ENCODE measurements around the gene CDH4.

Gene CDH4

DNA sequence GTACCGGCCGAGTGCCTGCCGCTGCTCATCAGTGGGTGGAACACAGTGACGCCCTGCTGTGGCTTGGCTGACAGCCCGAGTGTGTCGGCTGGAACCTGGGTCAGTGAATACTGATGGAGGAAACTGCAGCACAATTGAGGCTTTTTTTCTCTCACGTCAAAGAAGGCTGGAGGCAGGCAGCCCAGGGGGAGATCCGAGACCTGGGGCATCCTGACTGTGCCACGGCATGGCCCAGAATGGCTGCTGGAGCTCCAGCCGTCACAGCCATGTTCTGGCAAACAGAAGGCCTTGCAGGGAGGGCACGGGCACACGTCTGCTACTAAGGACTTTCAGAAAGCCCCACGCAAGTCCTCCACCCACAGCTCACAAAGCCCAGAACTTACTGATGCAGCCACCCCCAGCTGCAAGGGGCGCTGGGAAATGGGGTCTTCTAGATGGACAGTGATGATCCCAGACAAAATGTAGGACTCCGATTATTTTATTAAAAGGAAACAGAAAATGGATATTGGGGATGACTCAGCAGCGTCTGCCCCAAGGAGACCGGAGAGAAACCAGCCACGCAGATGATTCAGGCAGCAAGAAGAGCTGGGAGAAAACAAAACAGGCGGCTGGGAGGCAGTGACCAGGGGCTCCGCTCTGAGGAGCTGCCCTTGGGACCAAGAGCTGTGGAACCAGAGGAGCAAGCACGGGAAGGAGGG lies 673.6 kb downstream of the CDH4 start:
- TF ChIP-seq, protein P1, sequence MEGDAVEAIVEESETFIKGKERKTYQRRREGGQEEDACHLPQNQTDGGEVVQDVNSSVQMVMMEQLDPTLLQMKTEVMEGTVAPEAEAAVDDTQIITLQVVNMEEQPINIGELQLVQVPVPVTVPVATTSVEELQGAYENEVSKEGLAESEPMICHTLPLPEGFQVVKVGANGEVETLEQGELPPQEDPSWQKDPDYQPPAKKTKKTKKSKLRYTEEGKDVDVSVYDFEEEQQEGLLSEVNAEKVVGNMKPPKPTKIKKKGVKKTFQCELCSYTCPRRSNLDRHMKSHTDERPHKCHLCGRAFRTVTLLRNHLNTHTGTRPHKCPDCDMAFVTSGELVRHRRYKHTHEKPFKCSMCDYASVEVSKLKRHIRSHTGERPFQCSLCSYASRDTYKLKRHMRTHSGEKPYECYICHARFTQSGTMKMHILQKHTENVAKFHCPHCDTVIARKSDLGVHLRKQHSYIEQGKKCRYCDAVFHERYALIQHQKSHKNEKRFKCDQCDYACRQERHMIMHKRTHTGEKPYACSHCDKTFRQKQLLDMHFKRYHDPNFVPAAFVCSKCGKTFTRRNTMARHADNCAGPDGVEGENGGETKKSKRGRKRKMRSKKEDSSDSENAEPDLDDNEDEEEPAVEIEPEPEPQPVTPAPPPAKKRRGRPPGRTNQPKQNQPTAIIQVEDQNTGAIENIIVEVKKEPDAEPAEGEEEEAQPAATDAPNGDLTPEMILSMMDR (conservative IDR thresholded peaks at IDR 0.05; ENCODE audit: low read depth, low read length): no peak
- H3K4me3 ChIP-seq (ENCODE audit: low read length): no peak overlapping the region

DNA sequence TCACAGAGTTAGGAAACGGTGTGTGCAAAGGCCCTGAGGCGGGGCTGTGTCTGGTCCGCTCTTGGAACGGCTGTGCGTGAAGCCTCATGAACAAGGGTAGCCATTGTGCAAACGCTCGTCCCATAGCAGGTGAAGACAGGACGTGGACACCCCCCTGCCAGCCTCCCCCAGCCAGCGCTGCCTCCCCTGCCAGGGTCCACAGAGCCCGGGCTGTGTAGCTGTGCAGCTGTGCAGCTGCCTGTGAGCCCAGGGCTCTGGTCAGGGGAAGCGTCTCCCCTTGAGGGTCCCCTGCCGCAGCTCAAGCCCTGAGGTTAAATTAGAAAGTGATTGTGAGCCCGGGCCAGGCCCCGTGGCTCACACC lies 674.2 kb downstream of the CDH4 start:
- H3K4me3 ChIP-seq (ENCODE audit: low read length): no peak overlapping the region
- no peak for DNase-seq (ENCODE audit: low read depth)
- TF ChIP-seq, protein P1 (conservative IDR thresholded peaks at IDR 0.05; ENCODE audit: low read depth, low read length): no peak

More for the DNA sequence above, 673.6 kb downstream of the CDH4 start:
- no peak for DNase-seq (ENCODE audit: low read depth)

DNA sequence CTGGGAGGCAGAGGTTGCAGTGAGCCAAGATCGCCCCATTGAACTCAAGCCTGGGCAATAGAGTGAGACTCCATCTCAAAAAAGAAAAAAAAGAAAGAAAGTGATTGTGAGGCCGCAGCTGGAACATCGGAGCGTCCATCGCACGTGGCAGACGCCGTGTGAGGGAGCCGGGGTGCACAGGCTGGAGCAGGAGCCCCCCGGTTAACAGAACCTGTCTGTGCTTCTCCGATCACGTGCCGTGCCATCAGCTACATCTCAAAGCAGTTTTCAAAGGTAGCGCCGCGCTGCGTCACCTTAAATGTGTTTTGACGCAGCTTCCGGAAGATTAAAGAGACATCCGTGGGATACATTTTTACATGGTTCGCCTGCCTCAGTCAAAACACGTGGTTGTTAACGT lies 674.7 kb downstream of the CDH4 start:
- no peak overlapping the region for H3K4me3 ChIP-seq (ENCODE audit: low read length)
- no peak for DNase-seq (ENCODE audit: low read depth)
- TF ChIP-seq, protein P1 (conservative IDR thresholded peaks at IDR 0.05; ENCODE audit: low read depth, low read length): no peak

DNA sequence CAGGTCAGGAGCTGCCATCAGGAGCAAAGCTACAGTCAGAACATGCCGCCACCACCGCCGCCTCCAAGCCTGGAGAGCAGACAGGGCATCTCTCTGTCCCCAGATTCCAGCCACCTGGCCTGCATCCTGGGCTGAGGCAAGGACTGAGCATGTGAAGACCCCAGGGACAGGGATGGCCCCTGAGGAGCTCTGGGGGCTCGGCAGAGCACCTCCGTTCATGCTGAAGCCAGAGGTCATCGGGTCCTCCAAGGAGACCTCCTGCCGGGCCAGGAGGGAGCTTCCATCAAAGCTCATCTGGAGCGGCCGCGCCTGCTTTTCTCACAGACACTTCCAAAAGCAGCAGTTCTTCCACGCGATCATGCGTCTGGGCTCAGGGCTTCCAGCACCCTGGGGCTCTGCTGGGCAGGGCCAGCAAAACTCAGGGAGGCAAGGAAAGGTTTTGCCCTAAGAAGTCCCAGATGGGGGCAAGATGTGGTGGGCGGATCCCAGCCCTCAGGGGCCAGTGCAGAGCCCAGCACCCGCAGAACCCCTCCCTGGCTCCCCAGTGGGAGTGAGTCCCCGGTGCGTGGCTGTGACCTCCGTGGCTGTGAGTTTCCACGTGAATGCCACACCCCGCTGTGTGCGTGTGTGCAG lies 675.2 kb downstream of the CDH4 start:
- TF ChIP-seq, protein P1 (conservative IDR thresholded peaks at IDR 0.05; ENCODE audit: low read depth, low read length): no peak
- DNase-seq (ENCODE audit: low read depth): no peak
- H3K4me3 ChIP-seq (ENCODE audit: low read length): no peak overlapping the region

DNA sequence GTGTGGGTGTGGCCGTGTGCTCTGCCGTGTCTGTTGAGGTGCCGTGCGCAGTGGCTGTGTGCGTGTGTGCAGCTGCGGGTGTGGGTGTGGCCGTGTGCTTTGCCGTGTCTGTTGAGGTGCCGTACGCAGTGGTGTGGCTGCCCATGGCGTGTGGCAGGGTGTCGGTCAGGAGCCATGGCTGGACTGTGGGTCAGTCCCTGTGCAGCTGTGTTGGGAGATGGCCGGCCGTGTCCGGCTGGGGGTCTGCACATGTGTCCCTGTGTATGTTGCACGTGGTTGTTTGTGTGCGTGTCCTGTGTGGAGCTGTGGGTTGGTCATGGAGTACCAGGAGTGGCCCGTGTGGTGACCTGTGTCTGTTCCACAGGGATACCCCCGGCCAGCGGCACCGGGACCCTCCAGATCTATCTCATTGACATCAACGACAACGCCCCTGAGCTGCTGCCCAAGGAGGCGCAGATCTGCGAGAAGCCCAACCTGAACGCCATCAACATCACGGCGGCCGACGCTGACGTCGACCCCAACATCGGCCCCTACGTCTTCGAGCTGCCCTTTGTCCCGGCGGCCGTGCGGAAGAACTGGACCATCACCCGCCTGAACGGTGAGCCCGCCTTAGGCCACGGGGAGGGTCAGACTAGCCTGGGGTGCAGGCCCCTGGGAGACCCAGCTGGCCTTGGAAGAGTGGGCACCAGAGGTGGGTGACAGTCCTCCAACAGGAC lies 675.9 kb downstream of the CDH4 start:
- TF ChIP-seq, protein P1 (conservative IDR thresholded peaks at IDR 0.05; ENCODE audit: low read depth, low read length): no peak
- no peak for DNase-seq (ENCODE audit: low read depth)
- no peak overlapping the region for H3K4me3 ChIP-seq (ENCODE audit: low read length)

DNA sequence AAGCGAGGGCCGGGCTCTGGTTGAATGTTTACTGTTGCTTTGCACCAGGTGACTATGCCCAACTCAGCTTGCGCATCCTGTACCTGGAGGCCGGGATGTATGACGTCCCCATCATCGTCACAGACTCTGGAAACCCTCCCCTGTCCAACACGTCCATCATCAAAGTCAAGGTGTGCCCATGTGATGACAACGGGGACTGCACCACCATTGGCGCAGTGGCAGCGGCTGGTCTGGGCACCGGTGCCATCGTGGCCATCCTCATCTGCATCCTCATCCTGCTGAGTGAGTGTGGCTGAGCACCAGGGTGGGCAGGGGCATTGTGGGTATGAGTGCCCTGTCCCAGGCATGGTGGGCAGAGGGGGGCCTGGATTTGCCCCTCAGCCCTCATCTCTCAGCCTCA lies 677.5 kb downstream of the CDH4 start:
- no peak overlapping the region for H3K4me3 ChIP-seq (ENCODE audit: low read length)
- TF ChIP-seq, protein P1 (conservative IDR thresholded peaks at IDR 0.05; ENCODE audit: low read depth, low read length): no peak
- no peak for DNase-seq (ENCODE audit: low read depth)
